ENCODE results near the gene ZNF384.
A peak's percentile ranks its signal among the peaks of the same experiment; 100 is the strongest.

ZNF384 gene

GRCh38 chr12:6688999-6689882 lies at the start of gene ZNF384 (continued):
- peak; percentile 100 for TF ChIP-seq ZBTB10 (tag by site-specific recombination; IDR thresholded peaks at IDR 0.05)

GRCh38 chr12:6736754-6737153 lies 47.6 kb upstream of the ZNF384 start:
- no peak overlapping the region for H3K27ac ChIP-seq (ENCODE audit: extremely low read depth, low read depth, low read length)
- ChIA-PET CTCF (interaction anchor here (0.5 to 2.9 kb wide), 9 partner anchors 9 to 98 kb away, joined by 3 to 17 read pairs (median 3); partner anchors contain the start of genes COPS7A, MLF2 and PTMS), POLR2A (interaction anchor here (2.6 kb wide), 1 partner anchor 16 kb away, joined by 13 read pairs; the partner anchor contains the start of gene MLF2)
- H3K4me1 ChIP-seq (ENCODE audit: control insufficient read depth, insufficient read depth, low read length): no peaks in the 10 kb centered on the region
- peaks cover 3 to 15% of the 10 kb centered on the region in 2 experiments; a peak in 2 of 3 replicates for H3K36me3 ChIP-seq (ENCODE audit: control insufficient read depth in 2 of 2, insufficient read depth in 1 of 2, low read length in 2 of 2)
- TF ChIP-seq ZNF677 (tag by site-specific recombination; IDR thresholded peaks at IDR 0.05) (no peak), ZNF335 (tag by site-specific recombination; conservative IDR thresholded peaks at IDR 0.05) (no peak), ZNF692 (tag by site-specific recombination; IDR thresholded peaks at IDR 0.05) (no peak), ZNF112 (tag by site-specific recombination; IDR thresholded peaks at IDR 0.05) (no peak), WT1 (tag by site-specific recombination; IDR thresholded peaks at IDR 0.05) (no peak), ZNF843 (tag by site-specific recombination; IDR thresholded peaks at IDR 0.05) (no peak), ZNF830 (tag by site-specific recombination; IDR thresholded peaks at IDR 0.05; ENCODE audit: low read depth) (no peak), ZNF19 (tag by site-specific recombination; IDR thresholded peaks at IDR 0.05; ENCODE audit: low read depth) (no peak), ZNF223 (tag by site-specific recombination; IDR thresholded peaks at IDR 0.05) (no peak), ZBTB44 (tag by site-specific recombination; IDR thresholded peaks at IDR 0.05) (no peak), ZNF777 (tag by site-specific recombination; IDR thresholded peaks at IDR 0.05; ENCODE audit: borderline replicate concordance) (no peak), TSHZ1 (tag by site-specific recombination; IDR thresholded peaks at IDR 0.05; ENCODE audit: borderline replicate concordance) (no peak), ZNF302 (tag by site-specific recombination; IDR thresholded peaks at IDR 0.05; ENCODE audit: low read depth) (no peak)
- no peaks in the 10 kb centered on the region for H3K9me3 ChIP-seq (ENCODE audit: control insufficient read depth, insufficient read depth, low read depth, low read length)
- no peak overlapping the region for H3K4me3 ChIP-seq (ENCODE audit: low read depth, low read length)
